GM18508 (cell line): ENCODE results near the gene INO80D.
"Not testable (repeated sequence)": the region's sequence is repeated elsewhere in the genome, so short reads cannot be mapped to it uniquely, and the experiment has no call there.

ENCODE experiments used
- ATAC-seq: cut with Tn5 transposase; IDR thresholded peaks from one replicate; pipeline ENCODE4 v1.9.1; 2021; ENCODE audit warnings: moderate number of reproducible peaks; ENCODE audit not compliant: insufficient read depth, unreplicated experiment

The INO80D gene, protein sequence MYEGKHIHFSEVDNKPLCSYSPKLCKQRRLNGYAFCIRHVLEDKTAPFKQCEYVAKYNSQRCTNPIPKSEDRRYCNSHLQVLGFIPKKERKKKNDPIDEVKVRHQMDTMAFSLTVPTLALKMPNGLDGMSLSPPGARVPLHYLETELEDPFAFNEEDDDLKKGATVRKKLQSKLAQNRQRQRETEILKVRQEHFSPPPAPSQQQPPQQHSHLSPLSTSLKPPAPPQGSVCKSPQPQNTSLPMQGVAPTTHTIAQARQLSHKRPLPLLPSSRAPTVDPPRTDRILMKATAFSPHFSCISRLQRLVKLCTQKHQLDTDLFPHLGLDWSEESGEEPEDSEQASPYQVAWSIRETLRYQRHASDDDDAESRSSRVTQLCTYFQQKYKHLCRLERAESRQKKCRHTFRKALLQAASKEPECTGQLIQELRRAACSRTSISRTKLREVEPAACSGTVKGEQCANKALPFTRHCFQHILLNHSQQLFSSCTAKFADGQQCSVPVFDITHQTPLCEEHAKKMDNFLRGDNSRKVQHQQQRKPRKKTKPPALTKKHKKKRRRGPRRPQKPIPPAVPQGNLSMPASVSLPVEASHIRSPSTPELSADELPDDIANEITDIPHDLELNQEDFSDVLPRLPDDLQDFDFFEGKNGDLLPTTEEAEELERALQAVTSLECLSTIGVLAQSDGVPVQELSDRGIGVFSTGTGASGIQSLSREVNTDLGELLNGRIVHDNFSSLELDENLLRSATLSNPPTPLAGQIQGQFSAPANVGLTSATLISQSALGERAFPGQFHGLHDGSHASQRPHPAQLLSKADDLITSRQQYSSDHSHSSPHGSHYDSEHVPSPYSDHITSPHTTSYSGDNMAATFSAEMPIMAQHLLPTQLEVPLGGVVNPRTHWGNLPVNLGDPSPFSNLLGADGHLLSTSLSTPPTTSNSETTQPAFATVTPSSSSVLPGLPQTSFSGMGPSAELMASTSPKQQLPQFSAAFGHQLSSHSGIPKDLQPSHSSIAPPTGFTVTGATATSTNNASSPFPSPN

GRCh38 chr2:206085742-206086445 is at the start of gene INO80D:
Gene INO80D (minus strand): TSS chr2:206086174. CDS start chr2:206063016, 23,158 bp downstream.
- ATAC-seq = peak; percentile 84

GRCh38 chr2:206127656-206128055 is 41.7 kb upstream of the INO80D start:
- no peak for ATAC-seq

GRCh38 chr2:206125901-206126300 is 39.9 kb upstream of the INO80D start:
- ATAC-seq = no peak

GRCh38 chr2:206122569-206122968 is 36.6 kb upstream of the INO80D start:
- not testable (repeated sequence) for ATAC-seq

DNA sequence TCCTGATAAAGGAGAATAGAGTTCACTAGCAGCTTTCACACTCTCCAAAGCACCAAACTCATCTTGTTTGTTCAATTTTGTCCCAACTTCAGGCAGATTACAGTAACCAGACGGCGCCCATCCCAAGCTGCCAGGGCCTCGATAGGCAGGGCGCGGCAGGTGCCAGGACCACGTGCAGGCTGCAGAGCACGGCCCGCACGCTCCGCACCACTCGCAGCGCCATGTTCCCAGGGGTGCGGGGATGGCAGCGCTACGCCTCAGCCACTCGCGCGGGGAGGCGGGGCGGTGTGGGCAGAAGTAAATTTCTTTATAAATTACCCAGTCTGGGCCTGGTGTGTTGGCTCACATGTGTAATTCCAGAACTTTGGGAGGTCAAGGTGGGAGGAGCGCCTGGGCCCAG is 30.3 kb upstream of the INO80D start:
- ATAC-seq = no peak

DNA sequence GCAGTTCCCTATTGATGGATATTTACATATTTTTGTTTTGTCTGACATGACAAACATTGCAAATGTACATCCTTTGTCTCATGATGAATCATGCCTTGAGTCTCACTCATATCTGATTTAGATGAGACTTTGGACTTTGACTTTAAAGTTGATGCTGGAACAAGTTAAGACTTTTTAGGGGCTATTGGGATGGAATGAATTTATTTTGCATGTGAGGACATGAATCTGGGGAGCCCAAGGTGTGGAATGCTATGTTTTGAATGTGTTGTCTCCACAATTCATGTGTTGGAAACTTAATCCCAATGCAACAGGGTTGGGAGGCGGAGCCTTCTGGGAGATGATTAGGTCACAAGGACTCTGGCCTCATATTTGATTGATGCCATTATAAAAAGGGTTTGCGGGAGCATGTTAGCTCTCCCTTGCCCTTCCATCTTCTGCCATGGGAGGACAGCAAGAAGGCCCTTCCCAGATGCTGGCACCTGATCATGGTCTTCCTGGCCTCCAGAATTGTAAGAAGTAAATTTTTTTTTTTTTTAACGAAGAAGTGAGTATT is 29.1 kb upstream of the INO80D start:
- ATAC-seq = no peak

- ATAC-seq = no peak
These were observed 27.0 kb upstream of the INO80D start for GRCh38 chr2:206112846-206113547.

DNA sequence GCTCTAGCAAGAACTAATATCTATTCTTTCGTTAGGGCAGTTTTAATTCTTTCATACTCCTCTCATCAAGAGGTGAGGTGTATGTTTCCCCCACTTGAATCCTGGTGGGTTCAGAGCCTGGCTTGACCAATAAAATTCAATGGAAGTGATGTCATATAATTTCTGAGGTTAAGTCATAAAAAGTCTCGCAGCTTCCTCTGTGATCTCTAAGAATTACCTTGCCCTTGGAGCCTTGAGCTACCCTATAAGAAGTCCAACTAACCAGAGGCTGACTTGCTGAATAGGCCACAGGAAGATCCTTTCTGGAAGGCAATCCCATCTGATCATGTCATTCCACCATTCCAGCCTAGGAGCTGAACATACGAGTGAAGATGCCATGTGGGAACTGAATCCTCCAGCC is 26.1 kb upstream of the INO80D start:
- ATAC-seq = no peak

DNA sequence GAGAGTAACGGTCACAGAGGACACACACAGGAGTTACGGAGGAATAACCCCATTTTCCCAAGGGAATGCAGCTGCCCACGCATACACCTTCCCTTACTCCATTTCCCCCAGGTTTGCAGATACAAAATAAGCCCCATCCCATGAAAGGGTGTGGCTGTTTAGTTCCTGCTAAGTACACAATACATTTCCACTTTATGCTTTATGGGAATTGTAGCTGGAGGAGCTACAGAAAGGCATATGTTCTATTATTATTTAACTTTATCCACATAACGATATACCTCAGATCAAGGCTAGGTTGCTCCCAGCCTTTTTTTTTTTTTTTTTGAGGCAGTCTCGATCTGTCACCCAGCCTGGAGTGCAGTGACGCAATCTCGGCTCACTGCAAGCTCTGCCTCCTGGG is 22.7 kb upstream of the INO80D start:
- no peak for ATAC-seq

GRCh38 chr2:206105541-206105940 is 19.6 kb upstream of the INO80D start:
- no peak for ATAC-seq

- no peak for ATAC-seq
These were observed 19.1 kb upstream of the INO80D start for GRCh38 chr2:206105038-206105437.

GRCh38 chr2:206098872-206099271 is 12.9 kb upstream of the INO80D start:
- ATAC-seq = not testable (repeated sequence)

DNA sequence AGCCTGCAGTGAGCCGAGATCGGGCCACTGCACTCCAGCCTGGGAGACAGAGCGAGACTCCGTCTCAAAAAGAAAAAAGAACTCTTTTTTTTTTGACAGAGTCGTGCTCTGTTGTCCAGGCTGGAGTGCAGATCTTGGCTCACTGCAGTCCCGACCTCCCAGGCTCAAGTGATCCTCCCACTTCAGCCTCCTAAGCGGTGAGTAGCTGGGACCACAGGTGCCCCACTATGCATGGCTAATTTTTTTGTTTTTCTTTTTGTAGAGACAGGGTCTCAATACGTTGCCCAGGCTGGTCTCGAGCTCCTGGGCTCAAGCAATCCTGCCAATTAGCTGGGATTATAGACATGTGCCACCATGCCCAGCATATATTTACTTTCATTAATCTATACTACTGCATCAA is 12.5 kb upstream of the INO80D start:
- ATAC-seq = no peak

DNA sequence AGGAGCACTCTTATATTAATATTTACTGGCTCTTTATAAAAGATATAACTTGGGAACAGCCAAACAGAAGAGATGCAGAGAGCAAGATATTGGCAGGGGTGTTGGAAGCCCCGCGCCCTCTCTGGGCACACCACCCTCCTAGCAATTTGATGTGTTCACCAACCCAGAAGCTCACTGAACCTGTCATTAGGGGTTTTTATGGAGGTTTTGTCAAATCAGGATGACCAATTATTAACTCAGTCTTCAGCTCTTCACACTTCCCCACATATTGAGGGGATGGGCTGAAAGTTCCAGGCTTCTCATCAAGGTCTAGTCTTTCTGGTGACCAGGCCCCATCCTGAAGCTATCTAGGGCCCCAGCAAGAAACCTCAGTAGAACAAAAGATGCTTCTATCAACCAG is 10.9 kb upstream of the INO80D start:
- no peak for ATAC-seq

GRCh38 chr2:206095536-206096332 is 9.8 kb upstream of the INO80D start:
- ATAC-seq = no peak

DNA sequence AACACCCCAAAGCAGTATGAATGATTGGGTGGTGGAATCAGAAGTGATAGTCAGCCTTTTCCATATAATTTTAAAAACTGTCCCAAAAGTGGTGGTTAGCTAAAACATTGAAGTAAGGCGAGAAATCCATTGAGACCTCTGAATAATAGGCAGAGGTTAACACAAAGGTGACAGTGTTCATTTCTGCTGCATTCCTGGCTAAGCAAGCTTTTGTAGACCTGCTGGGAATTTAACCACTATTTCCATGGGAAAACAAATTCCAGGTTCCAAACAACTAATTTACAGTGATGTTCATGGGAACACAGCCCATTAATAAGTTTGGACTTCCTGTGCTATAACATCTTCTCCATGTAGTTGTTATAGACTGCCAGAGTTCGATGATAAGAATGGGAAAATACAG is 6.3 kb upstream of the INO80D start:
- no peak for ATAC-seq

DNA sequence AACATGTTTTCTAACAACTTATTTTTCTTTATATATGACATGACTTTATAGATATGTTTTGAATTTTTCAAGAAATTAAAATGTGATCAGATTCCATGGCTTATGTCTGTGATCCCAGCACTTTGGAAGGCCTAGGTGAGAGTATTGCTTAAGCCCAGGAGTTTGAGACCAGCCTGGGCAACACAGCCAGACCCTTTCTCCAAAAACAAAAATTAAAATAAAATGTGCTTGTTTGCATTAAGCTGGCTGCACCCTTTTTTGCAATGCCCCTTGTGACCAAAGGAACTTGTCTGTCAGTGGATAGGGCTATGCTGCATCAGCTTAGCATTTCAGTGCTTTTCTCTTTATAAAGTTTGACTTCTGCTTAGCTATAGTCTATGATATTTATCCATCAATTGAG is 2.3 kb upstream of the INO80D start:
- no peak for ATAC-seq

GRCh38 chr2:206086716-206087350 is 859 bp upstream of the INO80D start:
- no peak for ATAC-seq
